NCI-H1048 (cell line): ENCODE data around the gene TMED7.
"Not testable (repeated sequence)": the region's sequence is repeated elsewhere in the genome, so short reads cannot be mapped to it uniquely, and the experiment has no call there.

Source experiments
- DNase-seq: peaks from one replicate; lab custom pipeline; 2025; lab: John Stamatoyannopoulos, UW

The TMED7 gene

GRCh38 chr5:115625579-115626444 lies at the start of gene TMED7:
TMED7 (minus strand) TSS chr5:115626036; CDS start chr5:115625792, 244 bp downstream.
- peak; percentile 96 for DNase-seq

GRCh38 chr5:115674782-115675181 lies 48.9 kb upstream of the TMED7 start:
- not testable (repeated sequence) for DNase-seq

GRCh38 chr5:115673596-115673995 lies 47.8 kb upstream of the TMED7 start:
- DNase-seq: no peak

GRCh38 chr5:115671939-115672338 lies 46.1 kb upstream of the TMED7 start:
- DNase-seq: no peak

- no peak for DNase-seq
Observed at GRCh38 chr5:115666023-115666422, 40.2 kb upstream of the TMED7 start.

GRCh38 chr5:115661563-115661962 lies 35.7 kb upstream of the TMED7 start:
- DNase-seq: no peak

- DNase-seq: no peak
Observed at GRCh38 chr5:115661101-115661500, 35.3 kb upstream of the TMED7 start.

- DNase-seq: no peak
Observed at GRCh38 chr5:115657881-115658233, 32.0 kb upstream of the TMED7 start.

- DNase-seq: no peak
Observed at GRCh38 chr5:115657125-115657880, 31.5 kb upstream of the TMED7 start.

GRCh38 chr5:115656404-115656803 lies 30.6 kb upstream of the TMED7 start:
- DNase-seq: no peak

GRCh38 chr5:115655994-115656393 lies 30.2 kb upstream of the TMED7 start:
- DNase-seq: no peak

GRCh38 chr5:115649541-115649940 lies 23.7 kb upstream of the TMED7 start:
- DNase-seq: no peak

- no peak for DNase-seq
Observed at GRCh38 chr5:115648056-115648455, 22.2 kb upstream of the TMED7 start.

- not testable (repeated sequence) for DNase-seq
Observed at GRCh38 chr5:115645386-115645785, 19.6 kb upstream of the TMED7 start.

GRCh38 chr5:115644046-115644445 lies 18.2 kb upstream of the TMED7 start:
- no peak for DNase-seq

GRCh38 chr5:115641948-115642347 lies 16.1 kb upstream of the TMED7 start:
- DNase-seq: no peak

- DNase-seq: no peak
Observed at GRCh38 chr5:115640274-115640673, 14.4 kb upstream of the TMED7 start.

GRCh38 chr5:115639377-115639776 lies 13.5 kb upstream of the TMED7 start:
- DNase-seq: no peak

GRCh38 chr5:115637507-115637906 lies 11.7 kb upstream of the TMED7 start:
- no peak for DNase-seq

- DNase-seq: no peak
Observed at GRCh38 chr5:115636008-115636407, 10.2 kb upstream of the TMED7 start.

- peak; percentile 72 for DNase-seq
Observed at GRCh38 chr5:115634343-115635132, 8.7 kb upstream of the TMED7 start.

GRCh38 chr5:115629903-115630302 lies 4.1 kb upstream of the TMED7 start:
- no peak for DNase-seq
